HepG2 (cell line): Measurements from ENCODE around the gene UACA. TPM values are rescaled to one million over a fixed set of nuclear protein-coding genes. Genes with fewer than 3 reads are reported as not detected.
A peak's percentile ranks its signal among the peaks of the same experiment; 100 is the strongest.

ENCODE experiments used
- ATAC-seq: fragments of 200-7000 bp; cut with Tn5 transposase; 3 replicates; pipeline ENCODE4 v1.9.1; 2020; ENCODE audit warnings: mild to moderate bottlenecking, moderate library complexity
- BruUV-seq: library from RNA; stranded (reverse); fragments of 400-500 nt; replicated peaks from 2 replicates; lab custom pipeline; 2021; lab: Mats Ljungman, UMichigan
- CTCF ChIA-PET: fragments of 300-600 bp; formaldehyde crosslinking; extraction: SDS; loops from one replicate; lab custom pipeline; 2021; ENCODE audit warnings: low total read pairs, inconsistent platforms, low intra/inter-chr PET ratio; lab: Yijun Ruan, JAX
- POLR2A ChIA-PET: fragments of 350-600 bp; sonication (Branson Sonifier 250); formaldehyde crosslinking; loops from one replicate; lab custom pipeline; 2020; ENCODE audit warnings: antibody characterized with exemption, inconsistent platforms; lab: Yijun Ruan, JAX
- DNase-seq: peaks from one replicate; pipeline ENCODE4 v3.0.0-alpha.2; 2015; ENCODE audit warnings: low spot score
- FAIRE-seq: peaks from 3 replicates; lab custom pipeline; 2011; peaks lifted over from hg19 to GRCh38; lab: Jason Lieb, UNC
- H2AFZ ChIP-seq: one replicate; pipeline ENCODE4 v1.6.1; 2011; ENCODE audit warnings: low read length, inconsistent platforms
- H3K27ac ChIP-seq: fragments of 300-600 bp; 3 replicates; pipeline ENCODE4 v1.8.0; 2011; ENCODE audit warnings: mixed run types, mild to moderate bottlenecking, mixed read lengths, low read length, inconsistent platforms; ENCODE audit not compliant: insufficient read depth; ENCODE audit errors: extremely low read length
- H3K27me3 ChIP-seq, 2 experiments: fragments of 200-600 bp in 1 of 2; 2 replicates in 1 of 2; 3 replicates in 1 of 2; pipeline versions ENCODE4 v1.6.0 to v1.8.0; 2011; ENCODE audit warnings: low read length in 2 of 2, mild to moderate bottlenecking in 2 of 2, moderate library complexity in 2 of 2, inconsistent platforms in 1 of 2; ENCODE audit not compliant: insufficient read depth in 2 of 2, control insufficient read depth in 1 of 2
- H3K36me3 ChIP-seq, 2 experiments: fragments of 200-600 bp in 1 of 2; replicated peaks in 1 of 2; 2 replicates in 1 of 2; 3 replicates in 1 of 2; pipeline versions ENCODE4 v1.5.1 to v1.8.0; 2011; ENCODE audit warnings: low read length in 2 of 2, inconsistent platforms in 1 of 2; ENCODE audit not compliant: insufficient read depth in 2 of 2, control insufficient read depth in 1 of 2
- H3K4me1 ChIP-seq: 2 replicates; pipeline ENCODE4 v1.5.1; 2012; ENCODE audit warnings: low read length, inconsistent platforms; ENCODE audit not compliant: insufficient read depth
- H3K4me2 ChIP-seq: 2 replicates; pipeline ENCODE4 v1.6.0; 2011; ENCODE audit warnings: low read depth, low read length, inconsistent platforms
- H3K4me3 ChIP-seq, 3 experiments: fragments of 200-600 bp in 1 of 3; sonication (generic), shearing (Covaris generic) in 1 of 3; replicated peaks in 1 of 3; 2 replicates each; pipeline ENCODE4 v1.5.1; 2011 to 2016; ENCODE audit warnings: low read length in 3 of 3, inconsistent platforms in 2 of 3, low read depth in 2 of 3, mild to moderate bottlenecking in 2 of 3, control low read depth in 1 of 3, mixed read lengths in 1 of 3; ENCODE audit not compliant: insufficient read depth in 1 of 3
- H3K79me2 ChIP-seq: one replicate; pipeline ENCODE4 v1.6.1; 2011; ENCODE audit warnings: low read length, inconsistent platforms; ENCODE audit not compliant: insufficient read depth
- H3K9ac ChIP-seq: 2 replicates; pipeline ENCODE4 v1.6.0; 2011; ENCODE audit warnings: mild to moderate bottlenecking, low read depth, low read length, inconsistent platforms; ENCODE audit not compliant: insufficient read depth
- H3K9me3 ChIP-seq: 2 replicates; pipeline ENCODE4 v1.5.1; 2012; ENCODE audit warnings: mild to moderate bottlenecking, low read length
- H4K20me1 ChIP-seq: 2 replicates; pipeline ENCODE4 v1.6.0; 2011; ENCODE audit warnings: inconsistent platforms, mild to moderate bottlenecking, low read length, moderate library complexity; ENCODE audit not compliant: insufficient read depth
- HNF4A ChIP-seq: sonication (generic); formaldehyde crosslinking; IDR thresholded peaks from 2 replicates; pipeline ENCODE4 v1.4.0; 2020; ENCODE audit warnings: missing genetic modification reagents
- NFE2 ChIP-seq: sonication (generic); formaldehyde crosslinking; IDR thresholded peaks from 2 replicates; pipeline ENCODE4 v1.4.0; 2020; ENCODE audit warnings: missing genetic modification reagents
- SRSF4 ChIP-seq: fragments of 200-400 bp; formaldehyde crosslinking; IDR thresholded peaks from one replicate; pipeline ENCODE4 v1.6.1; 2018; ENCODE audit warnings: mild to moderate bottlenecking, low read depth, low read length, moderate library complexity; ENCODE audit not compliant: poor library complexity, severe bottlenecking
- STAG1 ChIP-seq: sonication (generic); formaldehyde crosslinking; IDR thresholded peaks from 2 replicates; pipeline ENCODE4 v1.4.0; 2020; ENCODE audit warnings: missing genetic modification reagents
- ZNF367 ChIP-seq: sonication (generic); formaldehyde crosslinking; IDR thresholded peaks from 2 replicates; pipeline ENCODE4 v1.4.0; 2020; ENCODE audit warnings: missing genetic modification reagents, borderline replicate concordance
- ZNF564 ChIP-seq: sonication (generic); formaldehyde crosslinking; IDR thresholded peaks from 2 replicates; pipeline ENCODE4 v1.8.1; 2023; ENCODE audit warnings: mild to moderate bottlenecking, missing genetic modification reagents
- WGBS: methylation state at CpG from one replicate; pipeline ENCODE4 v1.1.6; 2017; ENCODE audit warnings: low lambda C conversion rate; 5-methylcytosine and 5-hydroxymethylcytosine counted together
- in situ Hi-C: cut with HindIII; loops from 2 replicates; pipeline ENCODE4 v1.10.0; 2017; ENCODE audit warnings: low pct_unique_long_range_greater_than_20kb; ENCODE audit not compliant: extremely low pct_ligation_motif_present
- intact Hi-C: fragments of 100-400 bp; cut with micrococcal nuclease; formaldehyde crosslinking; loops from one replicate; pipeline ENCODE4 v1.10.0; 2022; ENCODE audit not compliant: unreplicated experiment
- polyA plus RNA-seq, 8 experiments: library from polyadenylated mRNA; depleted of rRNA in 3 of 8; stranded (reverse) in 7 of 8; unstranded in 1 of 8; fragments of >200 nt; fragmentation: Illumina TruSeq in 4 of 8; extraction: Trizol in 4 of 8; gene quantifications; 2 replicates each; pipeline versions ENCODE4 v1.2.1 to v1.2.3, GENCODE V29; 2011 to 2016; ENCODE audit warnings: low read depth in 4 of 8, missing spikeins in 1 of 8, mixed read lengths in 1 of 8; ENCODE audit not compliant: insufficient read depth in 1 of 8
- total RNA-seq, 5 experiments: library from RNA; depleted of rRNA; stranded (reverse); fragments of >200 nt; fragmentation: Illumina TruSeq; extraction: Trizol; gene quantifications; 2 replicates each; pipeline ENCODE4 v1.2.3, GENCODE V29; 2016; ENCODE audit warnings: low read depth in 1 of 5

The UACA gene
- total and polyA plus RNA-seq, 2 of the 13 experiments (the other 11 are each of a cell fraction or from before 2014, with no cell fraction given), result 17.8 to 39.2 TPM

- no peak for FAIRE-seq
- no peak for ATAC-seq
- H3K4me2 ChIP-seq, result no peak overlapping the region; the same call in 1 of the 2 replicates
- DNase-seq, result no peak
- H3K27me3 ChIP-seq, result no peaks in the 10 kb centered on the region; a peak in 1 of 5 replicates
- H3K27ac ChIP-seq, result no peak overlapping the region
- TF ChIP-seq ZNF367 (CRISPR knock-in tag), result no peak
- no peak for TF ChIP-seq ZNF564 (CRISPR knock-in tag)
- no peak for TF ChIP-seq SRSF4
- TF ChIP-seq STAG1 (CRISPR knock-in tag), result peak; percentile 20; the same call in 1 of the 2 replicates
- 94% methylated on average over 1 of the region's 1 CpG for WGBS
- BruUV-seq, result no TSS peak
- H3K36me3 ChIP-seq, result peaks cover 0 to 4% of the 10 kb centered on the region in 2 experiments; a peak in 1 of 5 replicates
- H3K9ac ChIP-seq, result no peak overlapping the region
- no peaks in the 10 kb centered on the region for H3K79me2 ChIP-seq
- ChIA-PET POLR2A (no interaction called here), CTCF (no interaction called here)
- in situ Hi-C loops (no loop called here), intact Hi-C loops (no loop called here)
- H3K4me1 ChIP-seq, result peaks cover 8% of the 10 kb centered on the region
- no peak overlapping the region for H2AFZ ChIP-seq
- H3K4me3 ChIP-seq, result no peak overlapping the region
- no peaks in the 10 kb centered on the region for H3K9me3 ChIP-seq
- no peaks in the 10 kb centered on the region for H4K20me1 ChIP-seq
These were observed 92.7 kb downstream of the UACA start for GRCh38 chr15:70670680-70671079.

GRCh38 chr15:70669966-70670658, 93.2 kb downstream of the UACA start:
- in situ Hi-C loops, result no loop called here
- Histone ChIP-seq H3K27me3 (no peaks in the 10 kb centered on the region; a peak in 1 of 5 replicates), H3K79me2 (no peaks in the 10 kb centered on the region)
- peak; percentile 12 for DNase-seq
- TF ChIP-seq NFE2 (CRISPR knock-in tag) (no peak), HNF4A (CRISPR knock-in tag) (0 out of 2 replicates have a peak, but pooled peaks have one; percentile 4)
- TF ChIP-seq, all 625 proteins: peak for 1
- ATAC-seq (no peak), FAIRE-seq (no peak)
- CTCF ChIA-PET, result no interaction called here
- H3K9ac ChIP-seq, result no peak overlapping the region
- POLR2A ChIA-PET, result no interaction called here
- H3K4me3 ChIP-seq, result no peak overlapping the region
- H4K20me1 ChIP-seq, result no peaks in the 10 kb centered on the region
- H3K9me3 ChIP-seq, result no peaks in the 10 kb centered on the region
- H3K4me1 ChIP-seq, result peaks cover 8% of the 10 kb centered on the region
- H3K4me2 ChIP-seq, result no peak overlapping the region
- 71% methylated on average over 8 of the region's 8 CpGs for WGBS
- BruUV-seq, result no TSS peak
- H3K36me3 ChIP-seq, result peaks cover 0 to 4% of the 10 kb centered on the region in 2 experiments; a peak in 1 of 5 replicates
- H2AFZ ChIP-seq, result no peak overlapping the region
- H3K27ac ChIP-seq, result no peak overlapping the region
- intact Hi-C loops, result no loop called here
